Astrocyte (in vitro differentiated cells and primary cell): ENCODE results near the gene C11orf91.

Source experiments
- CTCF ChIP-seq: IDR thresholded peaks from 2 replicates; pipeline ENCODE4 v1.5.1; 2011; ENCODE audit warnings: low read depth, mild to moderate bottlenecking, inconsistent platforms, low read length, moderate library complexity; ENCODE audit not compliant: insufficient read depth
- EZH2 ChIP-seq: IDR thresholded peaks from 2 replicates; pipeline ENCODE4 v1.6.1; 2012; ENCODE audit warnings: mild to moderate bottlenecking, low read length, inconsistent platforms; ENCODE audit not compliant: insufficient read depth

- TF ChIP-seq CTCF, result no peak
- TF ChIP-seq EZH2, result no peak
Observed at GRCh38 chr11:33659370-33660139, 41.1 kb downstream of the C11orf91 start.
